SU-DHL-6 (cell line): ENCODE data around the gene SPATA22.

ENCODE experiments used
- H2AFZ ChIP-seq: fragments of 200-600 bp; sonication (generic); 2 replicates; pipeline ENCODE4 v1.6.1; 2014; ENCODE audit warnings: low read depth, mild to moderate bottlenecking, moderate library complexity, mixed read lengths, antibody characterized with exemption, low read length; ENCODE audit not compliant: severe bottlenecking
- H3F3A ChIP-seq: fragments of 200-600 bp; shearing (Covaris generic); 2 replicates; pipeline ENCODE4 v1.6.0; 2016; ENCODE audit warnings: antibody characterized with exemption, mild to moderate bottlenecking; ENCODE audit not compliant: insufficient read depth
- H3K27ac ChIP-seq: fragments of 200-600 bp; sonication (generic); 2 replicates; pipeline ENCODE4 v1.5.1; 2016; ENCODE audit warnings: low read depth, mild to moderate bottlenecking, low read length, moderate library complexity, mixed read lengths
- H3K27me3 ChIP-seq: fragments of 200-600 bp; sonication (generic), shearing (Covaris generic); 2 replicates; pipeline ENCODE4 v1.6.0; 2014; ENCODE audit warnings: mild to moderate bottlenecking, low read length
- H3K36me3 ChIP-seq: fragments of 200-600 bp; sonication (generic); 2 replicates; pipeline ENCODE4 v1.6.1; 2014; ENCODE audit warnings: mild to moderate bottlenecking, low read length, mixed read lengths
- H3K4me2 ChIP-seq: fragments of 300-600, 200-600 bp; shearing (Covaris generic), sonication (generic); 2 replicates; pipeline ENCODE4 v1.6.0; 2014; ENCODE audit warnings: low read length, low read depth, mild to moderate bottlenecking; ENCODE audit not compliant: poor library complexity, severe bottlenecking
- H3K4me3 ChIP-seq: fragments of 200-600 bp; sonication (generic); 2 replicates; pipeline ENCODE4 v1.5.1; 2014; ENCODE audit warnings: antibody characterized with exemption, low read length, mild to moderate bottlenecking, mixed read lengths; ENCODE audit not compliant: insufficient read depth, poor library complexity, severe bottlenecking
- H3K79me2 ChIP-seq: fragments of 200-600 bp; sonication (generic); 2 replicates; pipeline ENCODE4 v1.6.1; 2014; ENCODE audit warnings: mild to moderate bottlenecking, low read length, moderate library complexity; ENCODE audit not compliant: insufficient read depth
- H3K9ac ChIP-seq: fragments of 200-600 bp; sonication (generic); 2 replicates; pipeline ENCODE4 v1.7.0; 2014; ENCODE audit warnings: mild to moderate bottlenecking, low read length
- H3K9me2 ChIP-seq: fragments of 200-600 bp; sonication (generic); replicated peaks from 2 replicates; pipeline ENCODE4 v1.6.1; 2014; ENCODE audit warnings: low read length; ENCODE audit not compliant: insufficient read depth
- H3K9me3 ChIP-seq: fragments of 200-600 bp; sonication (generic); 2 replicates; pipeline ENCODE4 v1.6.1; 2014; ENCODE audit warnings: low read length, mixed read lengths; ENCODE audit not compliant: insufficient read depth
- H4K20me1 ChIP-seq: fragments of 200-600 bp; sonication (generic); 2 replicates; pipeline ENCODE4 v1.6.1; 2014; ENCODE audit warnings: low read depth, mild to moderate bottlenecking, antibody characterized with exemption, low read length, moderate library complexity, mixed read lengths
- CTCF ChIP-seq: fragments of 200-600 bp; sonication (generic); IDR thresholded peaks from one replicate; pipeline ENCODE4 v1.5.1; 2017; ENCODE audit warnings: antibody characterized with exemption, mild to moderate bottlenecking, low read length, moderate library complexity; ENCODE audit not compliant: insufficient read depth, poor library complexity, severe bottlenecking
- EZH2phosphoT487 ChIP-seq: fragments of 200-600 bp; sonication (generic), shearing (Covaris generic); conservative IDR thresholded peaks from 2 replicates; pipeline ENCODE4 v1.6.1; 2018; ENCODE audit warnings: mild to moderate bottlenecking, antibody characterized with exemption, low read length, moderate library complexity, mixed read lengths

The SPATA22 gene

DNA sequence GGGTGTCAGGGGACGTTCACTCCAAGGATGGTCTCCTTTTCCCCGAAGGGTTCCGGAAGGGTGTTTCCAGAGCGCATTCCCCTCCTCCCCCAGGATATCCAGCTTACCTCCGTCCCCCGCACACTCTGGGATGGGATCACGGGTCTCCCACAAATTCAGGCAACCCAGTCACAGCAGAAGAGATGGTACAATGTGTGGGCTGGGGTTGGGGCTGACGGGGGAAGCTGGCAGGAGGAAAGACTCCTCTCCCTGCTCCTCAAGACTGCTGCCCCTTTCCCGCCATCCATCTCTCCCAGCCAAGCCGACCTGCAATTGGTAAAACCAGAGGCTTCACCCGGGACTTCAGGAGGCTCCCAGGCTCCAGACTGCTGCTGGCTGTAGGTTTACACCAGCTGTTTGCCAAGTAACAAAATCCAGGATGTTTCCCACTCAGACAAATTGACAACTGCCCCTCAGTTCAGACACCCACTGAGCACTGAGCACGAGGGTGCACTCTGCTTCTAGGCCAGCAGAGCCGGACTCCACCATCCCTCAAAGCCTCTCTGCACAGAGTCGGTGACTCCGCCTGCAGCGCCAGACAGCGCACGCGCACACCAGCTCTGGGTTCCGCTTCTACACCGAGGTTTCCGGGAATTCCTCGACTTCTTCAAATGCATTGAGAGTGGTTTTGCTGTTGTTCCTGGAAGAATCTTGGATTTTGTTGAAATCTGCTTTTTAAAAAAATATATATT, 41.9 kb upstream of the SPATA22 start:
- no peaks in the 10 kb centered on the region for H3K9me2 ChIP-seq
- no peaks in the 10 kb centered on the region for H3F3A ChIP-seq
- no peaks in the 10 kb centered on the region for H3K36me3 ChIP-seq
- no peak overlapping the region for H3K9ac ChIP-seq
- H3K27me3 ChIP-seq: no peaks in the 10 kb centered on the region
- H3K4me3 ChIP-seq: no peak overlapping the region
- H3K79me2 ChIP-seq: no peaks in the 10 kb centered on the region
- H3K27ac ChIP-seq: no peak overlapping the region
- no peaks in the 10 kb centered on the region for H3K9me3 ChIP-seq
- TF ChIP-seq EZH2phosphoT487: no peak
- no peaks in the 10 kb centered on the region for H4K20me1 ChIP-seq
- H3K4me2 ChIP-seq: no peak overlapping the region
- no peak overlapping the region for H2AFZ ChIP-seq

DNA sequence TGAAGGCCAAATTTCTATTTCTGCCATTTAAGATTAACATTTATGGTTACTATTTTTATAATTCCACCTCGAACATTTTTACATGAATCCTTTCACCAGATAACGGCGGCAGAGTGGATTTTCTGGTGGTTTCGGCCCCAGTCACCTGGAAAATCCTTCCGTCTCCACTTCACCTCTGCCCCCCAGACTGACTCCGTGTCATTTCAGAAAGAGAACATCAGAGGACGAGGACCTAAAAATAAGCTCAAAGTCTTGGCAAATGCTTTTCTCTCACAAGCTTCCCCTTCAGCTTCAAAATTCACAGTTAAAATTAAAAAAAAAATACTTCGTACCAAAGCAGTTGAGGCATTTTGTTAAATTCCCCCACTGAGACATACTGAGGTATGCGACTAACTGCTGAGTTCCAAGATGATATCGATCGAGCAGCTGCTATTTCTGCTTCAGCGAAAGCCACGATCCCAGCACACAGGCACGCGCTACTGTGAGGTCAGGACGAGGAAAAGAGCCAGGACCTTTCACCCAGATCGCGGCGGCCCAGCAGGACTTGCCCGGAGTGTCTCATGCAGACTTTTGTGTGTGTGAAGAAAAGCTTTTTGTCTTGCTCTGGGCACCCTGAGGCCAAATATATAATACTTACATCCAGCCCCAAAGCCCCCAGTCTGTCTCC, 41.0 kb upstream of the SPATA22 start:
- no peak overlapping the region for H3K9ac ChIP-seq
- no peaks in the 10 kb centered on the region for H4K20me1 ChIP-seq
- H3K27me3 ChIP-seq: no peaks in the 10 kb centered on the region
- no peaks in the 10 kb centered on the region for H3K9me2 ChIP-seq
- no peak overlapping the region for H3K27ac ChIP-seq
- H3K79me2 ChIP-seq: no peaks in the 10 kb centered on the region
- no peak overlapping the region for H3K4me3 ChIP-seq
- H3F3A ChIP-seq: no peaks in the 10 kb centered on the region
- no peak overlapping the region for H3K4me2 ChIP-seq
- no peaks in the 10 kb centered on the region for H3K9me3 ChIP-seq
- H2AFZ ChIP-seq: no peak overlapping the region
- TF ChIP-seq EZH2phosphoT487: no peak
- no peak for TF ChIP-seq CTCF
- H3K36me3 ChIP-seq: no peaks in the 10 kb centered on the region

GRCh38 chr17:3511852-3512504, 40.4 kb upstream of the SPATA22 start:
- Histone ChIP-seq H3K36me3 (no peaks in the 10 kb centered on the region), H4K20me1 (no peaks in the 10 kb centered on the region), H3F3A (no peaks in the 10 kb centered on the region), H3K9me2 (no peaks in the 10 kb centered on the region), H3K4me3 (no peak overlapping the region), H3K4me2 (no peak overlapping the region), H2AFZ (no peak overlapping the region), H3K27ac (no peak overlapping the region), H3K9me3 (no peaks in the 10 kb centered on the region), H3K9ac (no peak overlapping the region), H3K79me2 (no peaks in the 10 kb centered on the region), H3K27me3 (no peaks in the 10 kb centered on the region)
- TF ChIP-seq EZH2phosphoT487 (no peak), CTCF (no peak)
